Measurements from ENCODE around the gene JCAD.

The JCAD gene

GRCh38 chr10:30042820-30043219, 16.6 kb downstream of the JCAD start:
- H3K27ac Mint-ChIP-seq, result no peak overlapping the region
- H3K4me3 Mint-ChIP-seq, result no peak overlapping the region
- peaks cover 69% of the 10 kb centered on the region for H3K27me3 Mint-ChIP-seq
- peaks cover 7% of the 10 kb centered on the region for H3K4me1 Mint-ChIP-seq (ENCODE audit: low read depth)
- H3K36me3 Mint-ChIP-seq (ENCODE audit: low read depth), result no peaks in the 10 kb centered on the region
- no peaks in the 10 kb centered on the region for H3K9me3 Mint-ChIP-seq

GRCh38 chr10:30041196-30042105, 17.9 kb downstream of the JCAD start:
- H3K4me1 Mint-ChIP-seq (ENCODE audit: low read depth), result peaks cover 6% of the 10 kb centered on the region
- peaks cover 75% of the 10 kb centered on the region for H3K27me3 Mint-ChIP-seq
- H3K36me3 Mint-ChIP-seq (ENCODE audit: low read depth), result no peaks in the 10 kb centered on the region
- H3K4me3 Mint-ChIP-seq, result no peak overlapping the region
- no peak overlapping the region for H3K27ac Mint-ChIP-seq
- no peaks in the 10 kb centered on the region for H3K9me3 Mint-ChIP-seq

GRCh38 chr10:30040597-30040996, 18.8 kb downstream of the JCAD start:
- H3K27me3 Mint-ChIP-seq, result peaks cover 71% of the 10 kb centered on the region
- H3K27ac Mint-ChIP-seq, result no peak overlapping the region
- no peaks in the 10 kb centered on the region for H3K9me3 Mint-ChIP-seq
- H3K4me3 Mint-ChIP-seq, result no peak overlapping the region
- H3K36me3 Mint-ChIP-seq (ENCODE audit: low read depth), result no peaks in the 10 kb centered on the region
- peaks cover 6% of the 10 kb centered on the region for H3K4me1 Mint-ChIP-seq (ENCODE audit: low read depth)

GRCh38 chr10:30039988-30040387, 19.4 kb downstream of the JCAD start:
- H3K9me3 Mint-ChIP-seq, result no peaks in the 10 kb centered on the region
- peaks cover 71% of the 10 kb centered on the region for H3K27me3 Mint-ChIP-seq
- H3K4me3 Mint-ChIP-seq, result no peak overlapping the region
- H3K4me1 Mint-ChIP-seq (ENCODE audit: low read depth), result peaks cover 9% of the 10 kb centered on the region
- H3K27ac Mint-ChIP-seq, result no peak overlapping the region
- H3K36me3 Mint-ChIP-seq (ENCODE audit: low read depth), result no peaks in the 10 kb centered on the region

GRCh38 chr10:30039567-30039966, 19.8 kb downstream of the JCAD start:
- Mint-ChIP-seq H3K4me3 (no peak overlapping the region), H3K4me1 (ENCODE audit: low read depth) (peaks cover 13% of the 10 kb centered on the region), H3K36me3 (ENCODE audit: low read depth) (no peaks in the 10 kb centered on the region), H3K27ac (no peak overlapping the region), H3K9me3 (no peaks in the 10 kb centered on the region), H3K27me3 (peaks cover 73% of the 10 kb centered on the region)

GRCh38 chr10:30038781-30039536, 20.4 kb downstream of the JCAD start:
- peaks cover 13% of the 10 kb centered on the region for H3K4me1 Mint-ChIP-seq (ENCODE audit: low read depth)
- H3K9me3 Mint-ChIP-seq, result no peaks in the 10 kb centered on the region
- H3K27ac Mint-ChIP-seq, result no peak overlapping the region
- H3K27me3 Mint-ChIP-seq, result peaks cover 71% of the 10 kb centered on the region
- H3K4me3 Mint-ChIP-seq, result no peak overlapping the region
- H3K36me3 Mint-ChIP-seq (ENCODE audit: low read depth), result no peaks in the 10 kb centered on the region

GRCh38 chr10:30037620-30038336, 21.6 kb downstream of the JCAD start:
- Mint-ChIP-seq H3K4me3 (no peak overlapping the region), H3K4me1 (ENCODE audit: low read depth) (peaks cover 11% of the 10 kb centered on the region), H3K27me3 (peaks cover 73% of the 10 kb centered on the region), H3K9me3 (no peaks in the 10 kb centered on the region), H3K27ac (no peak overlapping the region), H3K36me3 (ENCODE audit: low read depth) (no peaks in the 10 kb centered on the region)

- H3K36me3 Mint-ChIP-seq (ENCODE audit: low read depth), result no peaks in the 10 kb centered on the region
- no peak overlapping the region for H3K4me3 Mint-ChIP-seq
- H3K4me1 Mint-ChIP-seq (ENCODE audit: low read depth), result peaks cover 11% of the 10 kb centered on the region
- H3K9me3 Mint-ChIP-seq, result no peaks in the 10 kb centered on the region
- H3K27me3 Mint-ChIP-seq, result peaks cover 73% of the 10 kb centered on the region
- H3K27ac Mint-ChIP-seq, result no peak overlapping the region
Observed at GRCh38 chr10:30036811-30037210, 22.6 kb downstream of the JCAD start.

GRCh38 chr10:30036341-30036740, 23.0 kb downstream of the JCAD start:
- no peak overlapping the region for H3K27ac Mint-ChIP-seq
- no peak overlapping the region for H3K4me3 Mint-ChIP-seq
- H3K27me3 Mint-ChIP-seq, result peaks cover 71% of the 10 kb centered on the region
- H3K36me3 Mint-ChIP-seq (ENCODE audit: low read depth), result no peaks in the 10 kb centered on the region
- no peaks in the 10 kb centered on the region for H3K9me3 Mint-ChIP-seq
- H3K4me1 Mint-ChIP-seq (ENCODE audit: low read depth), result peaks cover 11% of the 10 kb centered on the region

GRCh38 chr10:30034433-30035137, 24.8 kb downstream of the JCAD start:
- Mint-ChIP-seq H3K27me3 (peaks cover 77% of the 10 kb centered on the region), H3K9me3 (no peaks in the 10 kb centered on the region), H3K36me3 (ENCODE audit: low read depth) (no peaks in the 10 kb centered on the region), H3K27ac (peak overlapping the region; percentile 49), H3K4me3 (no peak overlapping the region), H3K4me1 (ENCODE audit: low read depth) (peaks cover 16% of the 10 kb centered on the region)

GRCh38 chr10:30032125-30032524, 27.3 kb downstream of the JCAD start:
- H3K27ac Mint-ChIP-seq, result no peak overlapping the region
- H3K9me3 Mint-ChIP-seq, result no peaks in the 10 kb centered on the region
- H3K27me3 Mint-ChIP-seq, result peaks cover 65% of the 10 kb centered on the region
- no peaks in the 10 kb centered on the region for H3K36me3 Mint-ChIP-seq (ENCODE audit: low read depth)
- H3K4me3 Mint-ChIP-seq, result no peak overlapping the region
- peaks cover 38% of the 10 kb centered on the region for H3K4me1 Mint-ChIP-seq (ENCODE audit: low read depth)

GRCh38 chr10:30029872-30030256, 29.5 kb downstream of the JCAD start:
- peaks cover 50% of the 10 kb centered on the region for H3K4me1 Mint-ChIP-seq (ENCODE audit: low read depth)
- H3K27ac Mint-ChIP-seq, result no peak overlapping the region
- H3K36me3 Mint-ChIP-seq (ENCODE audit: low read depth), result no peaks in the 10 kb centered on the region
- H3K4me3 Mint-ChIP-seq, result no peak overlapping the region
- H3K27me3 Mint-ChIP-seq, result peaks cover 55% of the 10 kb centered on the region
- no peaks in the 10 kb centered on the region for H3K9me3 Mint-ChIP-seq

GRCh38 chr10:30029164-30029871, 30.1 kb downstream of the JCAD start:
- no peak overlapping the region for H3K27ac Mint-ChIP-seq
- H3K4me1 Mint-ChIP-seq (ENCODE audit: low read depth), result peaks cover 44% of the 10 kb centered on the region
- no peak overlapping the region for H3K4me3 Mint-ChIP-seq
- peaks cover 53% of the 10 kb centered on the region for H3K27me3 Mint-ChIP-seq
- no peaks in the 10 kb centered on the region for H3K9me3 Mint-ChIP-seq
- no peaks in the 10 kb centered on the region for H3K36me3 Mint-ChIP-seq (ENCODE audit: low read depth)

GRCh38 chr10:30028738-30029030, 30.7 kb downstream of the JCAD start:
- Mint-ChIP-seq H3K9me3 (no peaks in the 10 kb centered on the region), H3K4me3 (no peak overlapping the region), H3K4me1 (ENCODE audit: low read depth) (peaks cover 43% of the 10 kb centered on the region), H3K36me3 (ENCODE audit: low read depth) (no peaks in the 10 kb centered on the region), H3K27me3 (peaks cover 55% of the 10 kb centered on the region), H3K27ac (no peak overlapping the region)
